Type B pancreatic cell (in vitro differentiated cells): ENCODE results near the gene FOS. TPM values are rescaled to one million over a fixed set of nuclear protein-coding genes. Genes with fewer than 3 reads are reported as not detected.
A peak's percentile ranks its signal among the peaks of the same experiment; 100 is the strongest.

Source experiments
- DNase-seq: peaks from one replicate; pipeline ENCODE4 v3.0.0; 2021; ENCODE audit warnings: mixed read lengths; ENCODE audit not compliant: unreplicated experiment; ENCODE audit errors: extremely low spot score
- H3K27ac Mint-ChIP-seq: 2 replicates; pipeline ENCODE4 v1.8.0; 2021; ENCODE audit warnings: mild to moderate bottlenecking, mixed read lengths
- H3K27me3 Mint-ChIP-seq: 2 replicates; pipeline ENCODE4 v1.8.0; 2021; ENCODE audit warnings: mixed read lengths
- H3K36me3 Mint-ChIP-seq: 2 replicates; pipeline ENCODE4 v1.8.0; 2021; ENCODE audit warnings: mixed read lengths
- H3K4me1 Mint-ChIP-seq: one replicate; pipeline ENCODE4 v1.8.0; 2021; ENCODE audit warnings: mixed read lengths; ENCODE audit not compliant: unreplicated experiment
- H3K4me3 Mint-ChIP-seq: 2 replicates; pipeline ENCODE4 v1.8.0; 2021; ENCODE audit warnings: mild to moderate bottlenecking, mixed read lengths
- H3K9me3 Mint-ChIP-seq: 2 replicates; pipeline ENCODE4 v1.8.0; 2021; ENCODE audit warnings: mixed read lengths
- total RNA-seq: library from RNA; stranded (reverse); gene quantifications from 2 replicates; pipeline ENCODE4 v1.2.1, GENCODE V29; 2021; ENCODE audit warnings: low replicate concordance
- TF ChIP-seq, protein P1 (sequence below): fragments of 200-600 bp; sonication (generic); conservative IDR thresholded peaks from 2 replicates; pipeline ENCODE4 v1.5.0; 2021; ENCODE audit warnings: antibody characterized with exemption, mild to moderate bottlenecking

The FOS gene
- total RNA-seq, 1 donor from 2014 or later, result 214 TPM

DNA sequence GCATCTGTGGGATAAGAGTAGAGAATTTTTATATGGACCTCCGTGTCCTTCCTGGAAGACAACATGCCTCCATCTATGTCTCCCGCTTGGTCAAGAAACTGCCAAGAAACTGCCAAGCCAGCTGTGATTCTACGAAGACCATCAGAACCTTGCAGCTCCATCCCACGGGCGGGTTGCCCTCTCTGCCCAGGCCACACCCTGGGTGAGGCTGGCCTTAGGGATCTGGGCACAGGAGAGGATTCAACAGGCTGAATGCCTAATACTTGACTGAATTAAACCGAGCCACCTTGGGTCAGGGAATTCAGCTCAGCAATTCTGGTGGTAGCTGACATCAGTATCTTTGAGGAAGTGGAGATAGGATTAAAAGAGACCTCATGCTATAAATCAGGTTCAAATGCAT, 37.8 kb upstream of the FOS start:
- Mint-ChIP-seq H3K36me3 (no peaks in the 10 kb centered on the region), H3K27ac (no peak overlapping the region), H3K27me3 (peaks cover 6% of the 10 kb centered on the region), H3K4me3 (no peak overlapping the region), H3K4me1 (peaks cover 28% of the 10 kb centered on the region), H3K9me3 (no peaks in the 10 kb centered on the region)
- no peak for DNase-seq
- TF ChIP-seq, protein P1, sequence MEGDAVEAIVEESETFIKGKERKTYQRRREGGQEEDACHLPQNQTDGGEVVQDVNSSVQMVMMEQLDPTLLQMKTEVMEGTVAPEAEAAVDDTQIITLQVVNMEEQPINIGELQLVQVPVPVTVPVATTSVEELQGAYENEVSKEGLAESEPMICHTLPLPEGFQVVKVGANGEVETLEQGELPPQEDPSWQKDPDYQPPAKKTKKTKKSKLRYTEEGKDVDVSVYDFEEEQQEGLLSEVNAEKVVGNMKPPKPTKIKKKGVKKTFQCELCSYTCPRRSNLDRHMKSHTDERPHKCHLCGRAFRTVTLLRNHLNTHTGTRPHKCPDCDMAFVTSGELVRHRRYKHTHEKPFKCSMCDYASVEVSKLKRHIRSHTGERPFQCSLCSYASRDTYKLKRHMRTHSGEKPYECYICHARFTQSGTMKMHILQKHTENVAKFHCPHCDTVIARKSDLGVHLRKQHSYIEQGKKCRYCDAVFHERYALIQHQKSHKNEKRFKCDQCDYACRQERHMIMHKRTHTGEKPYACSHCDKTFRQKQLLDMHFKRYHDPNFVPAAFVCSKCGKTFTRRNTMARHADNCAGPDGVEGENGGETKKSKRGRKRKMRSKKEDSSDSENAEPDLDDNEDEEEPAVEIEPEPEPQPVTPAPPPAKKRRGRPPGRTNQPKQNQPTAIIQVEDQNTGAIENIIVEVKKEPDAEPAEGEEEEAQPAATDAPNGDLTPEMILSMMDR, result no peak

DNA sequence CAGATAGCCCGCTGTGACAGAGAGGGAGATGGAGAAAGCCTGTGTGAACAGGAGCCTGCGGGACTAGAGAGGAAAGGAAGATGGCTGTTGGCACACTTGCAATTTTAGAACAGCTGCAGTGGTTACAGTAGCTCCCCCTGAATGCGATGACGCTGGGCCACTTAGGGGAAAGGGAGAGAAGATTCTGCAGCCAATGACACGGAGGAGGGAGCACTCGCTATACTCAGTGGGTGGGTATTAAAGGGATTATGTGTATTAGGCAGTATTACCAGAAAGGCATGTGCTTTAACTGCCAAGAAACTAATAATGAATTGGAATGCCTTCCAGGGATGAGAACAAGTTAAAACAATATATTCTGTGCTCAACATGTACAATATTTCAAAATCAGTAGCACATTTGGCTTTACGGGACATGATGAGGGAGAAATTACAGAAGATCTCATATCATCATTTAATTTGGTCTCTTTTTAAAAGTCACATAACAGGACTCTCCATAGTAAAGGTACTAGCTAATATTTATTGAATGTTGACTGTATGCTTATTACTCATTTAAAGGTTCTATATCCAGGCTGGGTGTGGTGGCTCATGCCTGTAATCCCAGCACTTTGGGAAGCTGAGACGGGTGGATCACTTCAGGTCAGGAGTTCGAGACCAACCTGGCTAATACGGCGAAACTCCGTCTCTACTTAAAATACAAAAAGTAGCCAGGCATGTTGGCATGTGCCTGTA, 35.9 kb upstream of the FOS start:
- H3K4me1 Mint-ChIP-seq, result peaks cover 24% of the 10 kb centered on the region
- TF ChIP-seq, protein P1, result no peak
- DNase-seq, result no peak
- H3K27ac Mint-ChIP-seq, result peak overlapping the region; percentile 36
- no peak overlapping the region for H3K4me3 Mint-ChIP-seq
- no peaks in the 10 kb centered on the region for H3K9me3 Mint-ChIP-seq
- peaks cover 6% of the 10 kb centered on the region for H3K27me3 Mint-ChIP-seq
- no peaks in the 10 kb centered on the region for H3K36me3 Mint-ChIP-seq

DNA sequence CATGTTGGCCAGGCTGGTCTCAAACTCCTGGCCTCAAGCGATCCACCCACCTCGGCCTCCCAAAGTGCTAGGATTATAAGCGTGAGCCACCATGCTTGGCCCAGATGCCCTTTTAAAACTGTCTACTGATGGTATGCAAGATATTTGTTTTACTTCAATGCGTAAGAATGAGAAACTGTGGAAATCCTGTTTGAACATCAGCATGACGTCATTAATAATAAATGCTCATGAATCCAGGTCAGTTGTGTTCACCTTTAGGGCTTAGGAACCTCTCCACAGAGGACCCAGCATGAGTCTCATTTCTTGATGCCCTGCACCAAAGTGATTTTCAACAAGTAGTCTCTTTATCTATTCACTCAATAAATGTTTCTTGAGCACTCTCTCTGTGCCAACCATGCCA, 34.5 kb upstream of the FOS start:
- no peak for DNase-seq
- Mint-ChIP-seq H3K4me1 (peaks cover 16% of the 10 kb centered on the region), H3K4me3 (no peak overlapping the region), H3K27ac (no peak overlapping the region), H3K27me3 (peaks cover 3% of the 10 kb centered on the region), H3K36me3 (no peaks in the 10 kb centered on the region), H3K9me3 (no peaks in the 10 kb centered on the region)
- TF ChIP-seq, protein P1, result no peak

DNA sequence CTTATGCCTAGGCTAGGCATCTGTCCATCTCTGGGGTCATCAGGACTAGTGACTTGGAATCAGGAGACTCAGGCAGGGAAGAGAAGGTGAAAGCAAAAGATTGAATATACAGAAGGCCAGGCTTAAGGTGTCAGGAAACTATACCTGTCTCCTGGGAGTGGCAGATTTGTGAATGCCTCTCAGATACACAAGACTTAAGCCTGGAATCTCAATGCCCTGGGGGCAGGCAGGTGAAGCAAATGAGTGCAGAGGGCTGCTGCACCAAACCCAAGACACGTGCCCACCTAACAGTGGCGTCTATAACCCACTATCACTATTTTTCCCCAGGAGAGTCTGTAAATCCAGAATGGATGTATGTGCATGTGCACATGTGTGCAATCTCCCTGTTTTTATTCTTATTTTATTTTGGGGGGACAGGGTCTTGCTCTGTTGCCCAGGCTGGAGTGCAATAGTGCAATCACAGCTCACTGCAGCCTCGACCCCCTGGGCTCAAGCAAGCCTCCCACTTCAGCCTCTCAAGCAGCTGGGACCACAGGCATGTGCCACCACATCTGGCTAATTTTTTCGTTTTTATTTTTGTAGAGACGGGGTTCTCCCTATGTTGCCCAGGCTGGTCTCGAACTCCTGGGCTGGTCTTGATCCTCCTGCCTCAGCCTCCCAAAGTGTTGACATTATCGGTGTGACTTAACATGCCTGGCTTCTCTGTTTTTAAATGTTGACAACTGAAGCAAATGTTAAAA, 31.9 kb upstream of the FOS start:
- no peak overlapping the region for H3K4me3 Mint-ChIP-seq
- no peaks in the 10 kb centered on the region for H3K9me3 Mint-ChIP-seq
- H3K4me1 Mint-ChIP-seq, result peaks cover 18% of the 10 kb centered on the region
- peaks cover 3% of the 10 kb centered on the region for H3K27me3 Mint-ChIP-seq
- TF ChIP-seq, protein P1, result no peak
- H3K36me3 Mint-ChIP-seq, result no peaks in the 10 kb centered on the region
- H3K27ac Mint-ChIP-seq, result peak overlapping the region; percentile 18
- no peak for DNase-seq

DNA sequence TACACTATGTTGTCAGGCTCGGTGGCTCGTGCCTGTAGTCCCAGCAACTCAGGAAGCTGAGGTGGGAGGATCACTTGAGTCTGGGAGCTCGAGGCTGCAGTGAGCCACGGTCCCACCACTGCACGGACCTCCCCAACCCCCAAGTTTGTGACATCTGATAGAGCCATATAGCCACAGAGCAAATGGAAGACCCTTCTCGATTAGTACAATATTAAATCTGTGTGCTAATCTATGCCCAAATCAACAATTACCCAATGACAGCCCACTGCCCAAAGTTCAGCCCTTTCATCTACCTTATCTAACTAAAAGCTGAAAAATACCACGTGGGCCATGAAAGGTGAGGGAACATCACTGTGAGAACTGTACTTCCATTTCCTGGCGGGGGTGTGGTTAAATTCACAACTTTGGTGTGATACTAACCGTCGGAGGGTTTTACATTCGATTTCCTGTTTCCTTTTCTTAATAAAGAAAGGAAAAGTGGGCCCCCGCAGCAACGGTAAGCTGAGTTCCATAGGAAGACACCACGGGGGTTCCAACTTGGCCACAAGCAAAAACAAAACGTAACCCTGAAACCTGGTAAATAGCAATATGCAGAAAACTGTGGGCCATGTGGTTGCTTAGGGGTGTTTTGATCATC, 31.2 kb upstream of the FOS start:
- no peak for DNase-seq
- H3K27ac Mint-ChIP-seq, result no peak overlapping the region
- H3K4me3 Mint-ChIP-seq, result no peak overlapping the region
- TF ChIP-seq, protein P1, result no peak
- peaks cover 20% of the 10 kb centered on the region for H3K4me1 Mint-ChIP-seq
- no peaks in the 10 kb centered on the region for H3K36me3 Mint-ChIP-seq
- H3K9me3 Mint-ChIP-seq, result no peaks in the 10 kb centered on the region
- peaks cover 3% of the 10 kb centered on the region for H3K27me3 Mint-ChIP-seq
